B cell (primary cell): ENCODE data around the gene IFRD2. TPM values are rescaled to one million over a fixed set of nuclear protein-coding genes. Genes with fewer than 3 reads are reported as not detected.

Experiments used
- ATAC-seq: fragments of 200-7000 bp; cut with Tn5 transposase; one replicate; pipeline ENCODE4 v1.10.0; 2021; ENCODE audit warnings: low read depth, mild to moderate bottlenecking, moderate number of reproducible peaks, moderate library complexity
- CTCF ChIA-PET: fragments of 350-600 bp; sonication (Branson Sonifier 250); formaldehyde crosslinking; loops from one replicate; lab custom pipeline; 2021; ENCODE audit warnings: antibody characterized with exemption, inconsistent platforms; lab: Charles Lee
- POLR2A ChIA-PET: fragments of 350-600 bp; sonication (Branson Sonifier 250); formaldehyde crosslinking; loops from one replicate; lab custom pipeline; 2021; ENCODE audit warnings: antibody characterized with exemption; lab: Charles Lee
- DNase-seq: peaks from one replicate; pipeline ENCODE4 v3.0.0; 2013
- H2AFZ ChIP-seq: 2 replicates; pipeline ENCODE4 v1.6.1; 2012; ENCODE audit warnings: mild to moderate bottlenecking, low read depth, low read length; ENCODE audit not compliant: insufficient read depth, poor library complexity, severe bottlenecking
- H3K27ac ChIP-seq, 2 donors: 1 replicate in 1 of 2; 2 replicates in 1 of 2; pipeline ENCODE4 v1.5.1; 2012 to 2013; ENCODE audit warnings: low read length in 2 of 2, mild to moderate bottlenecking in 2 of 2, moderate library complexity in 1 of 2
- H3K27me3 ChIP-seq, 4 experiments: fragments of 200-600 bp in 1 of 4; sonication (generic) in 1 of 4; replicated peaks in 1 of 4; 1 replicate in 2 of 4; 2 replicates in 2 of 4; pipeline versions ENCODE4 v1.6.1 to v1.7.0; 2013 to 2016; ENCODE audit warnings: low read length in 3 of 4, mild to moderate bottlenecking in 2 of 4, mixed read lengths in 1 of 4, moderate library complexity in 1 of 4; ENCODE audit not compliant: insufficient read depth in 4 of 4, control insufficient read depth in 3 of 4; ENCODE audit errors: control extremely low read depth in 1 of 4
- H3K36me3 ChIP-seq, 2 experiments: replicated peaks in 1 of 2; 1 replicate in 1 of 2; 2 replicates in 1 of 2; pipeline versions ENCODE4 v1.6.1 to v1.7.1; 2013; ENCODE audit warnings: low read length in 1 of 2; ENCODE audit not compliant: insufficient read depth in 2 of 2, control insufficient read depth in 1 of 2; ENCODE audit errors: control extremely low read depth in 1 of 2, extremely low read depth in 1 of 2
- H3K4me1 ChIP-seq, 2 donors: fragments of 200-600 bp in 1 of 2; sonication (generic) in 1 of 2; 1 replicate in 1 of 2; 2 replicates in 1 of 2; pipeline versions ENCODE4 v1.5.1 to v1.6.1; 2013 to 2017; ENCODE audit warnings: low read length in 2 of 2; ENCODE audit not compliant: control insufficient read depth in 2 of 2, insufficient read depth in 2 of 2
- H3K4me2 ChIP-seq: replicated peaks from 2 replicates; pipeline ENCODE3; 2012; ENCODE audit warnings: mild to moderate bottlenecking, low read depth, low read length; ENCODE audit not compliant: poor library complexity, severe bottlenecking
- H3K4me3 ChIP-seq, 5 experiments: fragments of 200-600 bp in 1 of 5; sonication (generic) in 1 of 5; 1 replicate in 3 of 5; 2 replicates in 2 of 5; pipeline versions ENCODE4 v1.5.1 to v1.7.0; 2011 to 2016; ENCODE audit warnings: low read length in 4 of 5, mild to moderate bottlenecking in 4 of 5, low read depth in 2 of 5, control low read depth in 1 of 5, moderate library complexity in 1 of 5; ENCODE audit not compliant: insufficient read depth in 1 of 5; ENCODE audit errors: control extremely low read depth in 1 of 5, extremely low read depth in 1 of 5
- H3K79me2 ChIP-seq: fragments of 200-600 bp; sonication (generic); one replicate; pipeline ENCODE4 v1.6.0; 2016; ENCODE audit warnings: low read length; ENCODE audit not compliant: control insufficient read depth, insufficient read depth
- H3K9ac ChIP-seq: fragments of 200-600 bp; sonication (generic); 2 replicates; pipeline ENCODE4 v1.6.1; 2017; ENCODE audit warnings: mild to moderate bottlenecking, low read length, moderate library complexity
- H3K9me3 ChIP-seq, 3 donors: one replicate each; pipeline versions ENCODE4 v1.6.1 to v1.7.1; 2013; ENCODE audit warnings: low read length in 2 of 3; ENCODE audit not compliant: control insufficient read depth in 2 of 3, insufficient read depth in 1 of 3; ENCODE audit errors: control extremely low read depth in 1 of 3
- H4K20me1 ChIP-seq: 2 replicates; pipeline ENCODE4 v1.6.0; 2012; ENCODE audit warnings: mild to moderate bottlenecking, low read length; ENCODE audit not compliant: insufficient read depth, control insufficient read depth, poor library complexity, severe bottlenecking
- H3K27ac Mint-ChIP-seq: one replicate; pipeline ENCODE4 v1.8.0; 2021; ENCODE audit warnings: mixed read lengths
- H3K27me3 Mint-ChIP-seq: one replicate; pipeline ENCODE4 v1.8.0; 2021; ENCODE audit warnings: mixed read lengths
- H3K4me1 Mint-ChIP-seq: one replicate; pipeline ENCODE4 v1.8.0; 2021; ENCODE audit warnings: mixed read lengths
- H3K4me3 Mint-ChIP-seq: one replicate; pipeline ENCODE4 v1.8.0; 2021; ENCODE audit warnings: mixed read lengths
- H3K9me3 Mint-ChIP-seq: one replicate; pipeline ENCODE4 v1.8.0; 2022; ENCODE audit warnings: mixed read lengths; ENCODE audit not compliant: insufficient read depth
- CTCF ChIP-seq: fragments of 200-600 bp; IDR thresholded peaks from one replicate; pipeline ENCODE4 v1.8.0; 2022; ENCODE audit warnings: antibody characterized with exemption, mild to moderate bottlenecking
- EZH2 ChIP-seq: IDR thresholded peaks from 2 replicates; pipeline ENCODE4 v1.6.1; 2012; ENCODE audit warnings: borderline replicate concordance, low read depth, mild to moderate bottlenecking, moderate library complexity, low read length; ENCODE audit not compliant: insufficient read depth, poor library complexity, severe bottlenecking
- WGBS: methylation state at CpG from one replicate; pipeline ENCODE4 v1.1.5; 2013; ENCODE audit warnings: missing lambda C conversion rate; ENCODE audit not compliant: insufficient coverage; 5-methylcytosine and 5-hydroxymethylcytosine counted together
- intact Hi-C: fragments of 100-400 bp; cut with micrococcal nuclease; formaldehyde crosslinking; loops from one replicate; pipeline ENCODE4 v1.10.0; 2022
- polyA plus RNA-seq: library from polyadenylated mRNA; depleted of rRNA; stranded (reverse); fragments of >200 nt; gene quantifications from 2 replicates; pipeline ENCODE4 v1.2.3, GENCODE V29; 2012
- total RNA-seq, 2 donors: library from RNA; stranded (reverse); fragments of 120-200 nt in 1 of 2; gene quantifications; 1 replicate in 1 of 2; 2 replicates in 1 of 2; pipeline versions ENCODE4 v1.2.3 to v1.2.4, GENCODE V29; 2013 to 2022

Gene IFRD2
- total and polyA plus RNA-seq, 2 donors (not counting 1 experiment from before 2014, with no cell fraction given) = 63.4 to 80.1 TPM

- Histone ChIP-seq H3K36me3 (peaks cover 0 to 22% of the 10 kb centered on the region in 2 experiments), H4K20me1 (peaks cover 11% of the 10 kb centered on the region), H3K4me1 (peaks cover 27 to 47% of the 10 kb centered on the region in 2 donors), H3K27me3 (no peaks in the 10 kb centered on the region), H3K4me2 (no peak overlapping the region), H3K27ac (no peak overlapping the region), H3K79me2 (peaks cover 21% of the 10 kb centered on the region), H3K9ac (no peak overlapping the region), H3K9me3 (peaks cover 0 to 3% (median 0%) of the 10 kb centered on the region in 3 donors), H3K4me3 (no peak overlapping the region), H2AFZ (no peak overlapping the region)
- intact Hi-C loops = loop anchor here (1.0 to 5.0 kb wide), 2 partner anchors 50 to 87 kb away; partner anchors contain the start of gene GNAI2
- CTCF ChIA-PET = interaction anchor here (0.7 to 3.1 kb wide), 16 partner anchors 10 to 130 kb away, joined by 3 to 28 read pairs (median 5); partner anchors contain the start of genes HYAL3, IFRD2 and NAA80
- peak; percentile 26 for ATAC-seq
- Mint-ChIP-seq H3K4me1 (peaks cover 44% of the 10 kb centered on the region), H3K4me3 (peak overlapping the region; percentile 26), H3K9me3 (no peaks in the 10 kb centered on the region), H3K27me3 (no peaks in the 10 kb centered on the region), H3K27ac (peak overlapping the region; percentile 54)
- POLR2A ChIA-PET = interaction anchor here (2.9 kb wide), 1 partner anchor 12 kb away, joined by 16 read pairs; no protein-coding TSS in a partner anchor
- peak; percentile 70 for DNase-seq
- 86% methylated on average over 3 of the region's 4 CpGs for WGBS
- TF ChIP-seq CTCF (peak; percentile 83), EZH2 (no peak)
These were observed 32.3 kb upstream of the IFRD2 start for GRCh38 chr3:50324351-50325112.
